ENCODE measurements around the gene GTF3C1. TPM values are rescaled to one million over a fixed set of nuclear protein-coding genes. Genes with fewer than 3 reads are reported as not detected.

GTF3C1 gene
- total RNA-seq, 1 experiment from 2014 or later: 97.5 TPM

DNA sequence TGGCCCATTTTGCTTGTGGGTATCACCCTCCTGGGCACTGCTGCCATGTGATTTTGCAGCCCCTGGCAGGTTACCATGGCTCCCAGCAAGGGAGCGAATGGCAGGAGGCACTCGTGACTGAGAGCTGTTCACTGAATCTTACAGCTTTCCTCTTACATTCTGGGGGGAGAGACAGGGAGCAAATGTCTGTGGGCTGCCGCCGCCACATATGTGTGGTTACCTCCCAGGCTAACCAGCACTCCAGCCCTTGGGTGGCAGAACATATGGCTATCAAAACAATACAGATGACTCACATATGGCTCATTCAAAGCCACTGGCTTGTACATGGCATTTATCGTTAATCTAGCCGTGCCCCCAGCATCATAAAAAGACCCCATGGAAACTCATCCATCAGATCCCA is 19.8 kb downstream of the GTF3C1 start:
- no peaks in the 10 kb centered on the region for H4K20me1 ChIP-seq (ENCODE audit: low read length)
- no peak overlapping the region for H2AFZ ChIP-seq (ENCODE audit: low read length)
- no peaks in the 10 kb centered on the region for H3K9me3 ChIP-seq (ENCODE audit: low read length)
- peaks cover 12% of the 10 kb centered on the region; the same call in 1 of the 2 replicates for H3K36me3 ChIP-seq (ENCODE audit: low read depth, low read length)
- no peak overlapping the region for H3K4me3 ChIP-seq (ENCODE audit: low read length)
- no peak overlapping the region for H3K9ac ChIP-seq (ENCODE audit: low read length)
- POLR2A ChIA-PET (ENCODE audit: unreplicated experiment): no interaction called here
- CTCF ChIA-PET: no interaction called here
- no peaks in the 10 kb centered on the region for H3F3A ChIP-seq (ENCODE audit: low read length, unreplicated experiment)
- no TSS peak for BruUV-seq (replicated peaks)
- H3K4me2 ChIP-seq (ENCODE audit: low read length): no peak overlapping the region
- H3K4me1 ChIP-seq (ENCODE audit: insufficient read depth, low read length): peaks cover 4% of the 10 kb centered on the region; the same call in 1 of the 2 replicates
- DNase-seq: peak; percentile 45
- H3K79me2 ChIP-seq (ENCODE audit: low read length): no peaks in the 10 kb centered on the region
- H3K27ac ChIP-seq (ENCODE audit: low read length): no peak overlapping the region
- TF ChIP-seq EZH2 (IDR thresholded peaks at IDR 0.05; ENCODE audit: low read length, unreplicated experiment) (no peak), EZH2phosphoT487 (IDR thresholded peaks at IDR 0.05; ENCODE audit: borderline replicate concordance, low read length) (no peak)
- TF ChIP-seq, protein P1, sequence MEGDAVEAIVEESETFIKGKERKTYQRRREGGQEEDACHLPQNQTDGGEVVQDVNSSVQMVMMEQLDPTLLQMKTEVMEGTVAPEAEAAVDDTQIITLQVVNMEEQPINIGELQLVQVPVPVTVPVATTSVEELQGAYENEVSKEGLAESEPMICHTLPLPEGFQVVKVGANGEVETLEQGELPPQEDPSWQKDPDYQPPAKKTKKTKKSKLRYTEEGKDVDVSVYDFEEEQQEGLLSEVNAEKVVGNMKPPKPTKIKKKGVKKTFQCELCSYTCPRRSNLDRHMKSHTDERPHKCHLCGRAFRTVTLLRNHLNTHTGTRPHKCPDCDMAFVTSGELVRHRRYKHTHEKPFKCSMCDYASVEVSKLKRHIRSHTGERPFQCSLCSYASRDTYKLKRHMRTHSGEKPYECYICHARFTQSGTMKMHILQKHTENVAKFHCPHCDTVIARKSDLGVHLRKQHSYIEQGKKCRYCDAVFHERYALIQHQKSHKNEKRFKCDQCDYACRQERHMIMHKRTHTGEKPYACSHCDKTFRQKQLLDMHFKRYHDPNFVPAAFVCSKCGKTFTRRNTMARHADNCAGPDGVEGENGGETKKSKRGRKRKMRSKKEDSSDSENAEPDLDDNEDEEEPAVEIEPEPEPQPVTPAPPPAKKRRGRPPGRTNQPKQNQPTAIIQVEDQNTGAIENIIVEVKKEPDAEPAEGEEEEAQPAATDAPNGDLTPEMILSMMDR (conservative IDR thresholded peaks at IDR 0.05; ENCODE audit: low read depth, low read length): no peak
- ATAC-seq: peak; percentile 58
- intact Hi-C loops (cut with micrococcal nuclease): no loop called here
- H3K9me2 ChIP-seq (replicated peaks; ENCODE audit: low read length): no peaks in the 10 kb centered on the region
- H3K27me3 ChIP-seq (ENCODE audit: low read length): no peaks in the 10 kb centered on the region

DNA sequence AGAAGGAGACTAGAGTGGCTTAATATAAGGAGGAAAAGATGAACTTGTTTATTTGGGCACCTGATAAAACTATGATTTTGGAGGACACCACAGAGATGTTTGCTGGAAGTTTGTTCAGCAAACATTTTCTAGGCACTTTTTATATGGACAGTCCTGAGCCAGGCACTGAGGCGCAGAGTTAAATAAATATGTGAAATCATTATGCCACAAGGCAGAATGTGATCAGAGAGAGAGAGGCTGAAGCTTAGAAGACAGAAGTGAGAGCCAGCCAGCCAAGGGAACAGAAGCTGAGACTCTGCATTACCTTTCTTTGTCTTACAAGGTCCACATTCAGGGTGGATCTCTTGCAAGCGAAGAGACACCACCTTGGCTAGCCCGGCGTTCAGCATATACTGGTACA is 21.4 kb downstream of the GTF3C1 start:
- POLR2A ChIA-PET (ENCODE audit: unreplicated experiment): no interaction called here

DNA sequence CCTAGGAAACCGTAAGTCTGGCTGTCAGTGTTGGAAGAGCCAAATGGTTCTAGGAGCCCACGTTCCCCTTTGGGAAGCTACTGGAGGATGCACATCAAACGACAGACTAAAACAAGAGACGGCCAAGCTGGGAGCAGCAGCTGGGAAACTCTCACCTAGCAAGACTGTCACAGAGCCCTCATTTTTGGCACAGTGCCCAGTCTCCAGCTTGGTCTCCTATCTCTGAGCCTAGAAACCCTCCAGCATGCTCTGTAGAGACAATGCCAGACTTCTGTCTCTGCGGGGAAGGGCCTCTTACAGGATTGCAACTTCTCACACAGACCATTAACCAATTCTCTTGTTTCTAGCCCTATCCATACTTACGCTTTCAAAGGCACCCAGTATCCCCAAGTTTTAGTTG is 23.5 kb downstream of the GTF3C1 start:
- no peaks in the 10 kb centered on the region for H3K9me3 ChIP-seq (ENCODE audit: low read length)
- no peaks in the 10 kb centered on the region for H3K9me2 ChIP-seq (replicated peaks; ENCODE audit: low read length)
- H3K27ac ChIP-seq (ENCODE audit: low read length): no peak overlapping the region
- H3K36me3 ChIP-seq (ENCODE audit: low read depth, low read length): peaks cover 14% of the 10 kb centered on the region; the same call in 1 of the 2 replicates
- no peaks in the 10 kb centered on the region for H3K27me3 ChIP-seq (ENCODE audit: low read length)
- ATAC-seq: no peak
- peaks cover 4% of the 10 kb centered on the region; the same call in 1 of the 2 replicates for H3K4me1 ChIP-seq (ENCODE audit: insufficient read depth, low read length)
- intact Hi-C loops (cut with micrococcal nuclease): no loop called here
- H3F3A ChIP-seq (ENCODE audit: low read length, unreplicated experiment): no peaks in the 10 kb centered on the region
- CTCF ChIA-PET: no interaction called here
- H4K20me1 ChIP-seq (ENCODE audit: low read length): no peaks in the 10 kb centered on the region
- POLR2A ChIA-PET (ENCODE audit: unreplicated experiment): no interaction called here
- DNase-seq: no peak
- no peak overlapping the region for H2AFZ ChIP-seq (ENCODE audit: low read length)
- TF ChIP-seq EZH2 (IDR thresholded peaks at IDR 0.05; ENCODE audit: low read length, unreplicated experiment): no peak
- TF ChIP-seq, protein P1 (conservative IDR thresholded peaks at IDR 0.05; ENCODE audit: low read depth, low read length): no peak
- TF ChIP-seq EZH2phosphoT487 (IDR thresholded peaks at IDR 0.05; ENCODE audit: borderline replicate concordance, low read length): no peak
- BruUV-seq (replicated peaks): no TSS peak
- no peaks in the 10 kb centered on the region for H3K79me2 ChIP-seq (ENCODE audit: low read length)
- H3K4me2 ChIP-seq (ENCODE audit: low read length): no peak overlapping the region
- H3K9ac ChIP-seq (ENCODE audit: low read length): no peak overlapping the region
- H3K4me3 ChIP-seq (ENCODE audit: low read length): no peak overlapping the region

More for the DNA sequence above, 21.4 kb downstream of the GTF3C1 start:
- H3K4me2 ChIP-seq (ENCODE audit: low read length): no peak overlapping the region
- H3K9ac ChIP-seq (ENCODE audit: low read length): no peak overlapping the region
- H3K4me3 ChIP-seq (ENCODE audit: low read length): no peak overlapping the region
- intact Hi-C loops (cut with micrococcal nuclease): no loop called here
- TF ChIP-seq, protein P1 (conservative IDR thresholded peaks at IDR 0.05; ENCODE audit: low read depth, low read length): no peak
- TF ChIP-seq EZH2phosphoT487 (IDR thresholded peaks at IDR 0.05; ENCODE audit: borderline replicate concordance, low read length) (no peak), EZH2 (IDR thresholded peaks at IDR 0.05; ENCODE audit: low read length, unreplicated experiment) (no peak)
- H3K4me1 ChIP-seq (ENCODE audit: insufficient read depth, low read length): peaks cover 4% of the 10 kb centered on the region; the same call in 1 of the 2 replicates
- H3K36me3 ChIP-seq (ENCODE audit: low read depth, low read length): peaks cover 15% of the 10 kb centered on the region; the same call in 1 of the 2 replicates
- DNase-seq (no peak), ATAC-seq (no peak)
- no peaks in the 10 kb centered on the region for H3K79me2 ChIP-seq (ENCODE audit: low read length)
- no peaks in the 10 kb centered on the region for H3K9me2 ChIP-seq (replicated peaks; ENCODE audit: low read length)
- no TSS peak for BruUV-seq (replicated peaks)
- CTCF ChIA-PET: no interaction called here
- no peak overlapping the region for H2AFZ ChIP-seq (ENCODE audit: low read length)
- H4K20me1 ChIP-seq (ENCODE audit: low read length): no peaks in the 10 kb centered on the region
- H3K9me3 ChIP-seq (ENCODE audit: low read length): no peaks in the 10 kb centered on the region
- no peak overlapping the region for H3K27ac ChIP-seq (ENCODE audit: low read length)
- H3K27me3 ChIP-seq (ENCODE audit: low read length): no peaks in the 10 kb centered on the region
- H3F3A ChIP-seq (ENCODE audit: low read length, unreplicated experiment): no peaks in the 10 kb centered on the region
